Stimulated activated CD4-positive, alpha-beta T cell treated with anti-CD3 and anti-CD28 coated beads, Interleukin-15, amount 100 ng/mL, for 48 hours (primary cell): Measurements from ENCODE around the gene TMEM14A.
"Not testable (repeated sequence)": the region's sequence is repeated elsewhere in the genome, so short reads cannot be mapped to it uniquely, and the experiment has no call there.

Experiments
- DNase-seq, 2 donors: peaks; one replicate each; pipeline ENCODE4 v3.0.0-alpha.2; 2020; ENCODE audit warnings: low read depth in 2 of 2

TMEM14A gene, protein sequence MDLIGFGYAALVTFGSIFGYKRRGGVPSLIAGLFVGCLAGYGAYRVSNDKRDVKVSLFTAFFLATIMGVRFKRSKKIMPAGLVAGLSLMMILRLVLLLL

DNA sequence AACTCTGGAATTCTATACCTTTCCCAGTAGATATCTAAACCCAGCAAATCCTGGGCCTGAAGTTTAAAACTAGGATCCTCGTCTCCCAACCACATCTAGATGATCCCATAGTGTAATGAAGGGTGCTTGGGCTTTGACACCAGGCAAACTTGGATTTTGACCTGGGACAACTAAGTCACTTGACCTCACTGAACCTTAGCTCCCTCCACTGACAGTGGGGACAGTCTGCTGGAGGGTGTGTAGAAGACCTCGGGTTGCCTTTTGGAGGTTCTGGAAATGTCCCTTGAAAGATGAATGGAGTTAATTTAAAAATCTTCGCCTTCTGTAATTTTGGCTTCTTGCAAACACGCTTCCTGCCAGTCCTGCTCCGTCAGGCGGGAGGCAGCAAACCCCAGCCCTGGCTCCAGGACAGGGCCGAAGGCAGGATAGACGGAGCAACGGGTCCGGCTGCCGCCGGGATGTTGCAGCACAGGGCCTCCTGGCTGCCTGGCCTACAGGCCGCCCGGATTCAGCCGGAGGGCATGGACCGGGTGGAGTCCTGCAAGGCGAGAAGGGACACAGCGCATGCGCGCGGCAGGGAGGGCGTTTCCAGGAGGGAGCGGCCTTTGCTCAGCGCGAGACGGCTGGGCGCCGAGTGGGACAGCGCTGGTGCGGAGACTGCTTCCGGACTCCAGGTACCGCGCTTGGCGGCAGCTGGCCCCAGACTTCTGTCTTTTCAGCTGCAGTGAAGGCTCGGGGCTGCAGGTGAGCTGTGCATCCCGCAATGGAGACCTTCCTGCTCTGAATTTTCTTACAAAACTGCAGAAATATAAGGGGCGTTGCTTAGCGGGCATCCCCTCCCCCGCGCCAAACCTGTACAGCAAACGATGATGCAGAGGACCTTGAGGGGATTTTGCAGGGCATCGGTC, at the start of gene TMEM14A:
Gene TMEM14A (plus strand): TSS at position 612 of the 908 bp plus-strand sequence. CDS start 5,990 bp downstream, outside the sequence.
- peak; percentile 85 to 89 for DNase-seq

DNA sequence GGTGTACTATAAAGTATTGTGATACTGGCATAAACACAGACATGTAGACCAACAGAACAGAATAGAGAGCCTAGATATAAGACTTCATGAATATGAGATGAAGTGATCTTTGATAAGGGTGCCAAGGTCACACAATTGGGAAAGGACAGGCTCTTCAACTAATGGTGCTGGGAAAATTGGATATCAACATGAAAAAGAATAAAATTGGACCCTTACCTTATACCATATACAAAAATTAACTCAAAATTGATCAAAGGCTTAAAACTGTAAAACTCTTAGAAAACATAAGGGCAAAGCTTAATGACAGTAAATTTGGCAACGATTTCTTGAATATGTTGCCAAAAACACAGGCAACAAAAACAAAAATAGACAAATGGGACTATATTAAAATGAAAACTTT, 49.3 kb upstream of the TMEM14A start:
- DNase-seq: no peak

DNA sequence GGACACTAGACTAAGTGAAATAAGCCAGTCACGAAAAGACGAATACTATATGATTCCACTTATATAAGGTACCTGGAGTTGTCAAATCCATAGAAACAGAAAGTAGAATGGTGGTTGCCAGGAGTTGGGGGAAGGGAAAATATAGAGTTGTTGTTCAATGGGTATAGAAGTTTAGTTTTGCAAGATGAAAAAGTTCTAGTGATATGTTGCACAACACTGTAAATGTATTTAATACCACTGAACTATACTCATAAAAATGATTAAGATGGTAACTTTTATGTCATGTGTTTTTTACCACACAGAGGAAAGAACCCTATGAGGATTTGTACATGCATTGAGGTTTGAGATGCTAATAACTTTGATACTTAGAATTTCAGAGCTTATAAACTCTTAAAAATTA, 48.1 kb upstream of the TMEM14A start:
- no peak for DNase-seq

GRCh38 chr6:52632011-52632410, 38.9 kb upstream of the TMEM14A start:
- DNase-seq: no peak

DNA sequence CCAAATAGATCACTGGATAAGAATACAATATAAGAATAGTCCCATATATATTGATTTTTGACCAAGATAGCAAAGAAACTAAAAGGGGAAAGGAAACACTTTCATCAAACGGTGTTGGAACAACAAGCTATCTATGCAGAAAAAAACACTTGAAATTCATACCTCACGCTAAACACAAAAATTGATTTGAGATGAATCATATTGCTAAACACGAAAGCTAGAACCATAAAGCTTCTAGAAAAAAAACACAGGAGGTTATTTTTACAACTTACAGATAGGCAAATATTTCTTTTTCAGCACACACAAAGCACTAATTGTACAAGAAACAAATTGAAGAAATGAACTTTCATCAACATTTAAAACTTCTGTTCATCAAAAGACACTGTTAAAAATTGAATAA, 36.7 kb upstream of the TMEM14A start:
- DNase-seq: no peak

- DNase-seq: peak in 1 of 2 donors; percentile 7
Observed at GRCh38 chr6:52635049-52635577, 35.8 kb upstream of the TMEM14A start.

- no peak for DNase-seq
Observed at GRCh38 chr6:52636830-52637229, 34.1 kb upstream of the TMEM14A start.

DNA sequence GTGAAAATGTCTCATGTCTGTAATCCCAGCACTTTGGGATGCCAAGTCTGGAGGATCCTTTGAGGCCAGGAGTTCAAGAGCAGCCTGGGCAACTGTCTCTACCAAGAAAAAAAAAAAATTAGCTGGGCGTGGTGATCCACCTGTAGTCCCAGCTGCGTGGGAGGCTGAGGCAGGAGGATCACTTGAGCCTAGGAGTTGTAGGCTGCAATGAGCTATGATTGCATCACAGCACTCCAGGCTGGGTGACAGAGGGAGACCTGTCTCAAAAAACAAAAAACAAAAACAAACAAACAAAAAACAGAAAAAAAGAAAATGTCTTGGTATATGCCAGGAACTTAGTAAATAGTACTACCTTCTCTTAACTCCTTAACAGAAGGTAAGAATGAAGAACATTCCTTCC, 31.4 kb upstream of the TMEM14A start:
- no peak for DNase-seq

- no peak for DNase-seq
Observed at GRCh38 chr6:52640170-52640569, 30.7 kb upstream of the TMEM14A start.

DNA sequence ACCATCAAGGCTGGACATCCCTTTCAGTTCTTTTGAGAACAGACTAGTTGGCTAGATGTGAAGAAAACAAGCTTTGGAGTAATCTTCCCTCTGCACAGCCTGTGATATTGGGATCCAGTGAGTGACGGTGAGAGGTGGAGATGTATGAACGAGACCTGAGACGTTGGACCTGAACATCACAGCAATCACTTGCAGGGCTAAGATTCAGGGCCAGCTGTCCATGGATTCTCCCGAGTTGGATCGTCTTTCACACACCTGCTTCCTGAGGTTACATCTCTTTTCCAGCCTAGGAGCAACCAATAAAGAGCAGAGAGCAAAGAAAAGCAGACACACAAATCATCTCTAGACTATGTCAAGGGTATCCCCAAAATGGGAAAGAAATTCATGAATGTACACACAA, 30.0 kb upstream of the TMEM14A start:
- no peak for DNase-seq

- no peak for DNase-seq
Observed at GRCh38 chr6:52641388-52641787, 29.5 kb upstream of the TMEM14A start.

GRCh38 chr6:52641826-52642225, 29.1 kb upstream of the TMEM14A start:
- no peak for DNase-seq

DNA sequence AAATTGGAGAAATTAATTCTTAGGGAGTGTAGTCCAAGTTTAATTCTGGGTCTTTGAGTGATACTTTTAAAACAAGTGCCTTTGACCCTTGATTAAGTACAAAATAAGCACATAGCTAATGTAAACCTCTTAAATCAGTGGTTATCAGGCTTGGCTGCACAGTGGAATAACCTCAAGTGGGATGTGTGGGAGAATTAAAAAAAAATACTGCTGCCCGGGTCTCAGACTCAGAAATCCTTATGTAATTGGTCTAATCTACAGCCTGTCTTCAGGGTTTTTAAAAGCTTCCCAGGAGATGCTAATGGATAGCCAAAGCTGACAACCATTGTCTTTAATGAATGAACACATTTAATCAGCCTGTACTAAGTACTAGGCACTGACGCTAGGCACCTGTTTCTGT, 28.5 kb upstream of the TMEM14A start:
- DNase-seq: no peak

DNA sequence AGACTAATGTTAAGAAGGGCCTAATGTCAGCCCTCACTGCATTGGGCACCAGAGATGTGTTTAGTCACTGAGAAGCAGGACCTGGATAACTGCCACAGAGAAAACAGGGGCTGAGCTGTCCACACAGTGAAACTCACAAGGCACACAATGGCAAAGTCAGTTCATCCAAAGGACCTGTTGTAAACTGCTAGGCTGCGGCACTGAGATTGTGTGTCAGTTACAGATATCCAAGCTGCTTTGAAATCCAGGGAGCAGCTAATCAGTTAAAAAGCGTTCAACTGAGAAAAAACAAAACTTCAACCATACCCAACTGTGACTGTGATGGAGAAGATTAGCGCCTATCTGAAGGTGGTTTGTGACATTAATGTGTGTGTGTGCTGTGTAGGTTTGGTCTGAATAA, 27.8 kb upstream of the TMEM14A start:
- DNase-seq: no peak

- DNase-seq: no peak
Observed at GRCh38 chr6:52644253-52644652, 26.7 kb upstream of the TMEM14A start.

DNA sequence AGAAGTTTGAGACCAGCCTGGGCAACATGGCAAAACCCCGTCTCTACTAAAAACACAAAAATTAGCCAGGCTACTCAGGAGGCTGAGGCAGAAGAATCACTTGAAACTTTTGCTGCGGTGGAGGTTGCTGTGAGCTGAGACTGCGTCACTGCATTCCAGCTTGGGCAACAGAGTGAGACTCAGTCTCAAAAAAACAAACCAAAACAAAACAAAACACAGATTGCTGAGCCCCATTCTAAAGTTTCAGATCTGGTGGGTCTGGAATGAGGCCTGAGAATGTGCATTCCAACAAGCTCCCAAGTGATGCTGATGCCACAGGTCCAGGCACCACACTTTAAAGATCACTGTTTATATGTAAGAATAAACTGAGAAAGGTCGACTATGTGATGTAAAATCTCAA, 24.9 kb upstream of the TMEM14A start:
- DNase-seq: no peak

DNA sequence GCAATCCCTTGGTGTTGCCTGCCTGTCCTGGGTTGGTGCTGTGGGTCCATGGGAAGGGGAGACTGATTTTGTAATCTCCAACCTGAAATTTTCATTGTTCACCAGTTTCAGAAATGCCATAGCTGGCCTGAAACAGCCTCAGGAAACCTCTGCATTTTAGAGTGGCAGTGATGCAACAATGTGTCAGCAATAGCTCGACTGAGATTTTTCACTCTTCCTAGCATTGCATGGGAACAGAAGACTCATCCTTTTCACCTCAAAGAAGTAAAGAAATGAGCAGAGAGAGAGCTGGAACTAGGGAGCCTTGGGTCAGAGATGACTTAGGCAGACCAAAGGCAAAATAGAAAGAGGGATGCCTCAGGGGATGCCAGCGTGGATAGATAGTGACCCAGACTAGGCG, 23.7 kb upstream of the TMEM14A start:
- no peak for DNase-seq

GRCh38 chr6:52649536-52650160, 21.3 kb upstream of the TMEM14A start:
- no peak for DNase-seq

- DNase-seq: no peak
Observed at GRCh38 chr6:52650941-52651340, 20.0 kb upstream of the TMEM14A start.

DNA sequence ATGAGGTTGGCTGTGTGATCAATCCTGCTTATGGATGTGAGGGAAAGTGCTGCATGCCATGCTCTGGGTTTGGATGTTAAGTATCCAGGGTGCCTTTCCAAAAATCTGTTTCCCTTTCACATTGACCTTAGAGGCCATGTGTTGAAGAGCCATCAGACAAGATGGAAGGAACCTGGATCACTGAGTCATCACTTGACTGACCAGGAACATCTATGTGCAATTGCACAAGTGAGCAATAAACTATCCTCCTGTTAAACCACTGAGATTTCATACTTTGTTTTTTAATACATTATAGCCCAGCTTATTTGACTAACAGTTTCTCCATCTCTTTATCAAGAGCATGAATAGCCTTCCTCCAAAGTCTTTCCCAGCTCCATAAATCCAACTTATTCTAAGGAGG, 17.8 kb upstream of the TMEM14A start:
- DNase-seq: no peak

- no peak for DNase-seq
Observed at GRCh38 chr6:52654007-52654406, 16.9 kb upstream of the TMEM14A start.

- DNase-seq: no peak
Observed at GRCh38 chr6:52654592-52654991, 16.3 kb upstream of the TMEM14A start.

DNA sequence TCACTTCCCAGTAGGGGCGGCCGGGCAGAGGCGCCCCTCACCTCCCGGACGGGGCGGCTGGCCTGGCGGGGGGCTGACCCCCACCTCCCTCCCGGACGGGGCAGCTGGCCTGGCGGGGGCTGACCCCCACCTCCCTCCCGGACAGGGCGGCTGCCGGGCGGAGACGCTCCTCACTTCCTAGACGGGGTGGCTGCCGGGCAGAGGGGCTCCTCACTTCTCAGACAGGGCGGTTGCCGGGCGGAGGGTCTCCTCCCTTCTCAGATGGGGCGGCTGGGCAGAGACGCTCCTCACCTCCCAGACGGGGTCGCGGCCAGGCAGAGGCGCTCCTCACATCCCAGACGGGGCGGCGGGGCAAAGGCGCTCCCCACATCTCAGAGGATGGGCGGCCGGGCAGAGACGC, 15.0 kb upstream of the TMEM14A start:
- DNase-seq: not testable (repeated sequence)
